Uterus (tissue), 4 donors: ENCODE data around the gene B3GNT7. TPM values are rescaled to one million over a fixed set of nuclear protein-coding genes. Genes with fewer than 3 reads are reported as not detected.

Experiments used
- DNase-seq, 2 donors: peaks; one replicate each; pipeline ENCODE4 v3.0.0-alpha.2; 2019 to 2020
- H3K27ac ChIP-seq, 2 donors: fragments of 200-600 bp; sonication (generic); 1 replicate in 1 of 2; 2 replicates in 1 of 2; pipeline ENCODE4 v1.5.1; 2016 to 2018
- H3K27me3 ChIP-seq, 2 donors: fragments of 200-600 bp; sonication (generic); one replicate each; pipeline ENCODE4 v1.5.1; 2018 to 2019; ENCODE audit warnings: control low read depth in 1 of 2
- H3K36me3 ChIP-seq, 2 donors: fragments of 200-600 bp; sonication (generic); one replicate each; pipeline ENCODE4 v1.5.1; 2019; ENCODE audit warnings: control low read depth in 1 of 2
- H3K4me1 ChIP-seq, 2 donors: fragments of 200-600 bp; sonication (generic); one replicate each; pipeline ENCODE4 v1.5.1; 2018 to 2019; ENCODE audit warnings: control low read depth in 1 of 2
- H3K4me3 ChIP-seq, 2 donors: fragments of 200-600 bp; sonication (generic); 1 replicate in 1 of 2; 2 replicates in 1 of 2; pipeline ENCODE4 v1.5.1; 2018 to 2019; ENCODE audit warnings: mild to moderate bottlenecking in 1 of 2
- H3K9me3 ChIP-seq, 2 donors: fragments of 200-600 bp; sonication (generic); one replicate each; pipeline ENCODE4 v1.5.1; 2019; ENCODE audit warnings: control low read depth in 1 of 2
- CTCF ChIP-seq, 4 experiments: fragments of 200-600 bp in 2 of 4; fragments of 450-650 bp in 2 of 4; sonication (generic) in 2 of 4; IDR thresholded peaks; one replicate each; pipeline ENCODE4 v1.5.1; 2016 to 2019; ENCODE audit warnings: antibody characterized with exemption in 4 of 4, mild to moderate bottlenecking in 2 of 4, moderate library complexity in 1 of 4
- POLR2A ChIP-seq, 2 donors: fragments of 450-650 bp; IDR thresholded peaks; one replicate each; pipeline ENCODE4 v1.6.1; 2016; ENCODE audit warnings: antibody characterized with exemption in 2 of 2, mild to moderate bottlenecking in 1 of 2, moderate library complexity in 1 of 2
- intact Hi-C: fragments of 100-400 bp; cut with DNase I; formaldehyde crosslinking; loops from one replicate; pipeline ENCODE4 v1.15.1; 2023; ENCODE audit warnings: low total_unique reads
- total RNA-seq, 4 donors: library from RNA; depleted of rRNA in 3 of 4; stranded (reverse); fragments of >200 nt in 3 of 4; gene quantifications; one replicate each; pipeline versions ENCODE4 v1.1.0 to v1.2.4, GENCODE V29; 2014 to 2023
- donor health status: DM: yes; HTN: yes; CAD: no.

The B3GNT7 gene
- total RNA-seq, 4 donors from 2014 or later, result 1.7 to 8.1 (median 3.1) TPM

DNA sequence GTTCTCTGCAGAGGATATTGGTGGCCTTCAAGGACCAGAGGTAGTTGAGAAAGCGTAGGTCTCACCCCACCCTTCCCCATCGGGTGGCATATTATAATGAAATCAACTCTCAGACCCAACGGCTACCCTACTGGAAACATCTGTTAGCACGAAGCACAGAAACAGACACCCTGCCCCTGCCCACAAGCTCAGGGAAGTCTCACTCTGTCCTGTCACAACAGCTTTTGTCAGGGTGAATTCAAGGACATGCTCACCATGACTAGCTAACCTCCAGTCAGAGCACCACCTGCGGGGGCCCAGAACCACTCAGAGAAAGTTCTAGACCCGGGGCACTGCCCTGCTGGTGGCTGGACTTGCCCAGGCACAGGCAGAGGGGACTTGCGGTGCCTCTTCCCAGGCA, 3.5 kb upstream of the B3GNT7 start:
- intact Hi-C loops, result no loop called here
- peaks cover 0 to 3% of the 10 kb centered on the region in 2 donors for H3K27me3 ChIP-seq
- no peaks in the 10 kb centered on the region for H3K36me3 ChIP-seq
- H3K4me1 ChIP-seq, result peaks cover 0 to 10% of the 10 kb centered on the region in 2 donors
- H3K27ac ChIP-seq, result no peak overlapping the region
- no peaks in the 10 kb centered on the region for H3K9me3 ChIP-seq
- H3K4me3 ChIP-seq, result no peak overlapping the region
- DNase-seq, result no peak
- TF ChIP-seq POLR2A (IDR thresholded peaks at IDR 0.05) (no peak), CTCF (IDR thresholded peaks at IDR 0.05) (no peak)

DNA sequence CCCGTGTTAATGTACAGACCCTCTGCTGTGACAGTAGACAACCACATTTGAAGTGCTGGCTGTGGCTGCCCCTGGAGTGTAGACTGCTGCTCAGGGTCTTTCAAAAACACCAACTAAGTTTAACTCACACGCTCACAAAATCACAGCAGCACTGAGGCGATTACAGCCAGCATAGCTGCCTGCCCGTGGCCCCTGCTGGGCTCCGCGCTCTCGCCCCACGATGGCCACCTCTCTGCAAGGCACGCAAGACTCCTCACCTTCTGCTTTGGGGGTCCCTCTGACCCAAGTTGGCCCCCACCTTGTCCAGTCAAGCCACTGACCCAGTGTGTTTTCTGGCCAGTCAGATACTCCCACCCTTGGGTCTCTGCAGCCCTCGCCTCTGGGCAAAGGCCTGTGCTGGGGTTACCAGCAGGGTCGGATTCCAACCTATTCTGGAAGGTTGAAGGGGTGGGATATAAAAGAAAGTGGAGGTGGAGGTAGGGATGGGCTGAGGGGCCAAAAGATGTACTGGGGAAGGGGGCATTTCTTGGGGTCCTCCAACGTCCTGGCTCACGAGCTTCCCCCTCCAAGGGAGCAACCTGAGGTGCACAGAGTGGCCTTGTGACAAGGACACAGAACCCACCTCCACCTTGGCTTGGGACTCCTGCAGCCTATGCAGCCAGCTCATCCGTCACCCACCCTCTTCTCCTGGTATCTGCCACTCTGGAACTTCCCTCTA, 2.9 kb upstream of the B3GNT7 start:
- peaks cover 0 to 10% of the 10 kb centered on the region in 2 donors for H3K4me1 ChIP-seq
- intact Hi-C loops, result no loop called here
- DNase-seq, result no peak
- H3K9me3 ChIP-seq, result no peaks in the 10 kb centered on the region
- H3K4me3 ChIP-seq, result no peak overlapping the region
- no peak for TF ChIP-seq CTCF (IDR thresholded peaks at IDR 0.05)
- TF ChIP-seq POLR2A (IDR thresholded peaks at IDR 0.05), result no peak
- no peaks in the 10 kb centered on the region for H3K36me3 ChIP-seq
- H3K27ac ChIP-seq, result no peak overlapping the region
- peaks cover 0 to 3% of the 10 kb centered on the region in 2 donors for H3K27me3 ChIP-seq

- Histone ChIP-seq H3K27me3 (peaks cover 0 to 3% of the 10 kb centered on the region in 2 donors), H3K9me3 (no peaks in the 10 kb centered on the region), H3K36me3 (no peaks in the 10 kb centered on the region), H3K4me1 (peaks cover 0 to 10% of the 10 kb centered on the region in 2 donors), H3K27ac (no peak overlapping the region), H3K4me3 (no peak overlapping the region)
- intact Hi-C loops, result no loop called here
- no peak for DNase-seq
- TF ChIP-seq CTCF (IDR thresholded peaks at IDR 0.05), result peak in 1 of 4 experiments; percentile 3
- no peak for TF ChIP-seq POLR2A (IDR thresholded peaks at IDR 0.05)
Measured at GRCh38 chr2:231393149-231394131, 2.1 kb upstream of the B3GNT7 start.

- no peaks in the 10 kb centered on the region for H3K36me3 ChIP-seq
- H3K27me3 ChIP-seq, result peaks cover 0 to 3% of the 10 kb centered on the region in 2 donors
- H3K4me3 ChIP-seq, result peak overlapping the region in 1 of 2 donors; percentile 53
- intact Hi-C loops, result no loop called here
- H3K27ac ChIP-seq, result no peak overlapping the region
- TF ChIP-seq CTCF (IDR thresholded peaks at IDR 0.05) (peak in 1 of 4 experiments; percentile 9), POLR2A (IDR thresholded peaks at IDR 0.05) (no peak)
- no peak for DNase-seq
- H3K4me1 ChIP-seq, result peaks cover 0 to 13% of the 10 kb centered on the region in 2 donors
- no peaks in the 10 kb centered on the region for H3K9me3 ChIP-seq
Measured at GRCh38 chr2:231394211-231395141, 1.0 kb upstream of the B3GNT7 start.
